HUDEP-2 (cell line): Measurements from ENCODE around the gene NCAPG.
"Not testable (repeated sequence)": the region's sequence is repeated elsewhere in the genome, so short reads cannot be mapped to it uniquely, and the experiment has no call there.

Source experiments
- DNase-seq, 76 experiments: peaks; one replicate each; lab custom pipeline; 2025; ENCODE audit not compliant: unreplicated experiment in 76 of 76; lab: John Stamatoyannopoulos, UW

Gene NCAPG

DNA sequence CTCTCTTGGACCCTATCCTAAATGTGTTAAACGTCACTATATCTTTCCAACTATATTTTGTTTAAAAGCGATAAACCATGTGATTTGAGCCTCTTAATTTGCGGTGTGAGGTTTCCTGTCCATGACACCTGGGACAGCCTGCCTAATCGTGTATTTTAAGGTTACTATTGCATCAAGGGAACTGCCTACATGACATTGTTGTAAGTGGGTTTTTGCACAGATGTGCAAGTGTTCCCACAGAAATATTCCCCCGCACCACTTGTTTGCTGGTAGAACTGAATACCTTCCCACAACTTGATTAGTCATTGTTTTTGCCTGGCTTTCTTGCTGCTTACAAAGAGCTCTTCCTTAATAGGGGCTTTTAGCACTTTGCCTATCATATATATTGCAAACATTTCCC lies 24.2 kb upstream of the NCAPG start:
- no peak for DNase-seq

DNA sequence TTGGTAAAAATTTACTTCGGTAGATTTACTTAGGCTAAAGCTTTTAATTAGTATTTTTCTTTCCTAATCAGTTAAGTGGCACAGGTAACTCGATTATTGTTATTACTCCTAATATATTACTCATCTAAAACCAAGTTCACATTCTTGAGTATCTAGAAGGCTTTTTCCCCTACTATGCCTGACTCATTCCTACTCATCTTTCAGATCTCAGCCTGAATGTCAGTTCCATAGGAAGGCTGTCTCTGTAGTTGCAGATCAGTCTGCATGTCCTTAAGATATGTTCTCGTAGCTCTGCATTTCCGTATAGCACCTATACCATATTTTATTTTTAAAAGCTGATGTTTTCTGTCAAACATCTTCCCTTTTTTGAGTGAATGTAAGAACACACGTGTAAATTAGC lies 23.5 kb upstream of the NCAPG start:
- DNase-seq, result no peak

DNA sequence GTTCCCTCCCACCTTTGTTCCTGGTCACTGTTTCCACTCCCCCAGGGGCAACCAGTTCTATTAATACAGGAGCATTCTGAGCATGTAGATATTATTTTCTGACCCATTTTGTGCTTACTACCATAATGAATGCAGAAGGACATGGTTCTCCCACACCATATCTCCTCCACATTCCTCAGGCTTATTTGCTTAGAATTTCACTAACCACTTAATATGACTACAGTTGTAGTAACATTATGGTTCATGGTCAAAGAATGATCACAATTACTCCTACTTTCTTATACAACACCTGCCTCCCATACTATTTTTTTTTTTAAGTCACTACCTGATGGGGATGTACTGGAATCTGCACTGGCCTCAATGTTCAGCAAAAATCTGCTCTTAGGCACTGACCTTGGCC lies 21.8 kb upstream of the NCAPG start:
- DNase-seq, result no peak

GRCh38 chr4:17794730-17795129 lies 16.0 kb upstream of the NCAPG start:
- DNase-seq, result no peak

- DNase-seq, result no peak
These were observed 13.0 kb upstream of the NCAPG start for GRCh38 chr4:17797808-17798207.

GRCh38 chr4:17805580-17806155 lies 5.1 kb upstream of the NCAPG start:
- no peak for DNase-seq

DNA sequence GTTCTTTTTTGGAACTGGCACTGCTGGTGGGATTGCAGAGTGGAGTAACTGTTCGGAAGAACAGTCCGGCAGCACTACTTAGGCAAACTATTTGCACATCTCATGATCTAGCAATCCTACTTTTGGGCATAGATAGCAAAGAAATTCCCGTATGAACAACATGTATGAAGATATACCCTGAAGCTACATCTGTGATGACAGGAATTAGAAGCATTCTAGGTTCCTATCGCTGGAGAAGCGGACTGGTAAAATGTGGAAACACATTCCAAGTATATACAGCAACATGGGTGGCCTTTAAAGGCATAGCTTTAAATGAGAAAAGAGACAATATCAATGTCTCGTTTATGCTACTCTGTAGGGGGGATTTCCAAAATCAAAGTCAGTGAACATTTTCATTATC lies 3.3 kb upstream of the NCAPG start:
- DNase-seq, result no peak

GRCh38 chr4:17809667-17810066 lies 1.1 kb upstream of the NCAPG start:
- no peak for DNase-seq

DNA sequence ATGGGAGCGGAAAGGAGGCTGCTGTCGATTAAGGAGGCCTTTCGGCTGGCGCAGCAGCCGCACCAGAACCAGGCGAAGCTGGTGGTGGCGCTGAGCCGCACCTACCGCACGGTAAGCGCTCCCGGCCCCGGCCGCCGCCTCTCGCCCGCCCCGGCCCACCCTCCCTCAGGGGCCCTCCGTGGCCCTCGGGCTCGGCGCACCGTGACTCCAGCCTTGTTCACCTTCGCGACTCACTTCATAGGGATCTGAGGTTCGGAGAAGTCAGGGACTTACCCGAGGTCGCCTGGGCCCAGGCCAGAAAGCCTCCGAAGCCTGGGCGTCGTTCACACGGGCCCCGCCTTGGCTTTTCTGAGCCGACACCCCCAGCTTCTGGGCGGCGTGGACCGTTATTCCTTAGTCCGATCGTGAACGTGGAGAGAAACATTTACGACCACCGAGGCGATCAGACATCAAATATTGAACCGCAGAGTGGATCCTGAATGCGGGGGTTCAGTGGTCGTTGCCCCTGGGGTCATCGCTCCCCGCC lies 362 bp downstream of the NCAPG start:
- DNase-seq, result peak in 58 of 76 experiments; percentile 3 to 73 (median 35)

GRCh38 chr4:17812125-17812524 lies 1.3 kb downstream of the NCAPG start:
- DNase-seq, result no peak

- no peak for DNase-seq
These were observed 2.0 kb downstream of the NCAPG start for GRCh38 chr4:17812801-17813200.

- peak in 1 of 76 experiments; percentile 0 for DNase-seq
These were observed 3.4 kb downstream of the NCAPG start for GRCh38 chr4:17814140-17814539.

GRCh38 chr4:17816142-17816541 lies 5.4 kb downstream of the NCAPG start:
- no peak for DNase-seq

- peak in 12 of 76 experiments; percentile 1 to 19 (median 12) for DNase-seq
These were observed 6.2 kb downstream of the NCAPG start for GRCh38 chr4:17817027-17817426.

GRCh38 chr4:17823871-17824669 lies 13.3 kb downstream of the NCAPG start:
- no peak for DNase-seq

- DNase-seq, result no peak
These were observed 35.5 kb downstream of the NCAPG start for GRCh38 chr4:17846266-17846665.

- not testable (repeated sequence) for DNase-seq
These were observed 39.5 kb downstream of the NCAPG start for GRCh38 chr4:17850295-17850694.

DNA sequence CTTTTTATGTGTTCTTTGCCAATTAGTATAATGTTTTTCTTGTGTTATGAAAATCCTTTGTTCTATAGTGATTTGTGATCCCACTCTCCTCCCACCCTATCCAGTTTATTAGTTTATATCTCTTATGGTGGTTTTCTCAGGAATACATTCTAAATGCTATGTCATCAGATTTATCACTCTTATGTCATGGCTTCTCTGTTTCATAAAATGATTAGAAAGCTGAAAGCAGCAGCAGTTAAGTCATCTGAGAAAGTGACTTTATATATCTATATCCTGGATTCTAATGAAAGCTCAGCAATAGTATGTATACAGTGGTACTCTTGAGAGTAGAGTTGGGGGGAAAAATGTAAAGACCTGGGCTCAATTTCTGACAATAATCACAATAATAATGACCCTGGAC lies 41.2 kb downstream of the NCAPG start:
- no peak for DNase-seq

- DNase-seq, result no peak
These were observed 43.3 kb downstream of the NCAPG start for GRCh38 chr4:17854036-17854435.

GRCh38 chr4:17859793-17860406 lies 49.1 kb downstream of the NCAPG start:
- DNase-seq, result no peak

GRCh38 chr4:17861906-17862305 lies 51.1 kb downstream of the NCAPG start:
- not testable (repeated sequence) for DNase-seq
